Mesodermal cell (in vitro differentiated cells): Measurements from ENCODE around the gene TGM6.

ENCODE experiments used
- H3K27ac ChIP-seq: 2 replicates; pipeline ENCODE4 v1.7.0; 2013; ENCODE audit warnings: mild to moderate bottlenecking, low read depth, low read length, moderate library complexity; ENCODE audit not compliant: severe bottlenecking
- H3K36me3 ChIP-seq: 2 replicates; pipeline ENCODE4 v1.7.1; 2013; ENCODE audit warnings: mild to moderate bottlenecking, low read length, moderate library complexity; ENCODE audit not compliant: control insufficient read depth, insufficient read depth
- H3K4me1 ChIP-seq: one replicate; pipeline ENCODE4 v1.7.1; 2013; ENCODE audit warnings: mild to moderate bottlenecking, low read length; ENCODE audit not compliant: insufficient read depth, control insufficient read depth, poor library complexity, severe bottlenecking
- H3K4me3 ChIP-seq: 2 replicates; pipeline ENCODE4 v1.7.0; 2013; ENCODE audit warnings: low read length, control low read depth, mild to moderate bottlenecking; ENCODE audit not compliant: insufficient read depth, poor library complexity, severe bottlenecking; ENCODE audit errors: extremely low read depth
- H3K9me3 ChIP-seq: 2 replicates; pipeline ENCODE4 v1.7.1; 2013; ENCODE audit warnings: mild to moderate bottlenecking, low read length, moderate library complexity; ENCODE audit not compliant: control insufficient read depth
- WGBS, 2 experiments: methylation state at CpG; one replicate each; pipeline ENCODE4 v1.1.5; 2013; ENCODE audit warnings: missing lambda C conversion rate in 2 of 2; ENCODE audit not compliant: insufficient coverage in 2 of 2; 5-methylcytosine and 5-hydroxymethylcytosine counted together

Gene TGM6

GRCh38 chr20:2363187-2363586, 17.5 kb upstream of the TGM6 start:
- WGBS, 2 experiments: no CpG with 5 or more reads among the region's 2 CpGs
- H3K4me3 ChIP-seq: no peak overlapping the region

GRCh38 chr20:2363587-2363986, 17.1 kb upstream of the TGM6 start:
- WGBS, 2 experiments: no CpG with 5 or more reads among the region's 1 CpG

More at GRCh38 chr20:2363187-2363586, 17.5 kb upstream of the TGM6 start:
- Histone ChIP-seq H3K27ac (no peak overlapping the region), H3K36me3 (no peaks in the 10 kb centered on the region), H3K9me3 (peaks cover 14% of the 10 kb centered on the region), H3K4me1 (peaks cover 3% of the 10 kb centered on the region)

DNA sequence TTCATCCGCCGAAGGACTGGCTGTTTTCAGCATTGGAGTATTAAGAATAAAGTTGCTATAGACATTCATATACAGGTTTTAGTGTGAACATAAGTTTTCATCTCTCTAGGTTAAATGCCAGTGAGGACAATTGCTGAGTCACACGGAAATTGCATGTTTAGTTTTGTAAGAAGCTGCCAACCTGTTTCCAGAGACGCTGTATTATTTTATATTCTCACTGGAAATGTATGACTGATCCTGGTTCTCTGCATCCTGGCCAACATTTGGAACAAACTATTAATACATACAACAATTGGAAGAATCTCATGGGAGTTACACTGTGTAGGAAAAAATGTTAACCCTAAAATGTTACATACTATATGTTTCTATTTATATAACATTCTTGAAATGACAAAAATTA, 16.7 kb upstream of the TGM6 start:
- WGBS, 2 experiments: 67% methylated on average over 1 of the region's 4 CpGs; no CpG with 5 or more reads in 1 of the 2 experiments

More at GRCh38 chr20:2363587-2363986, 17.1 kb upstream of the TGM6 start:
- H3K36me3 ChIP-seq: no peaks in the 10 kb centered on the region
- peaks cover 3% of the 10 kb centered on the region for H3K4me1 ChIP-seq
- no peak overlapping the region for H3K4me3 ChIP-seq
- no peak overlapping the region for H3K27ac ChIP-seq
- peaks cover 18% of the 10 kb centered on the region for H3K9me3 ChIP-seq

GRCh38 chr20:2365091-2365490, 15.6 kb upstream of the TGM6 start:
- Histone ChIP-seq H3K4me3 (no peak overlapping the region), H3K9me3 (peaks cover 21% of the 10 kb centered on the region), H3K4me1 (peaks cover 3% of the 10 kb centered on the region), H3K36me3 (no peaks in the 10 kb centered on the region), H3K27ac (no peak overlapping the region)
- 100% methylated on average over 2 of the region's 2 CpGs for WGBS, 2 experiments

More for the DNA sequence above, 16.7 kb upstream of the TGM6 start:
- no peak overlapping the region for H3K4me3 ChIP-seq
- H3K4me1 ChIP-seq: peaks cover 3% of the 10 kb centered on the region
- H3K36me3 ChIP-seq: no peaks in the 10 kb centered on the region
- H3K27ac ChIP-seq: no peak overlapping the region
- peaks cover 21% of the 10 kb centered on the region for H3K9me3 ChIP-seq

GRCh38 chr20:2365666-2366065, 15.0 kb upstream of the TGM6 start:
- H3K27ac ChIP-seq: no peak overlapping the region
- no peaks in the 10 kb centered on the region for H3K36me3 ChIP-seq
- H3K4me1 ChIP-seq: peaks cover 3% of the 10 kb centered on the region
- peaks cover 18% of the 10 kb centered on the region for H3K9me3 ChIP-seq
- 39 to 94% methylated on average over 1 to 2 of the region's 3 CpGs for WGBS, 2 experiments
- H3K4me3 ChIP-seq: no peak overlapping the region

DNA sequence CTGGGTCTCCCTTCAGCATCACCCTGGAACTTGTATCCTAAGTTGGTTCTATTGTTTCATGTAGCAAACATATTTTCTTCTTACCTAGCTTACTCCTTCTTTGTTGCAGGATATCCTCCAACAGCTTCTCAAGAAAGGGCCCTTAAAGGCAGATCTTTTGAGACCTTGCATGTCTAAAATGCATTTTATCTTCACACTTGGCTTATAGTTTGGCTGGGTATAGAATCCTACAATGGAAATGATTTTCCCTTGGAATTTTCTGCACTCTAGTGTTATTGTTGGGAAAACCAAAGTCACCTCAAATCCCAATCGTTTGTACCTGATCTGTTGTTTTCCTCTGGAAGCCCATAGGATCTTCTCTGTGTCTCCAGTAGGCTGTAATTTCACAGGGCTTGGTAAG, 12.1 kb upstream of the TGM6 start:
- WGBS, 2 experiments: 80% methylated on average over 1 of the region's 1 CpG; no CpG with 5 or more reads in 1 of the 2 experiments

DNA sequence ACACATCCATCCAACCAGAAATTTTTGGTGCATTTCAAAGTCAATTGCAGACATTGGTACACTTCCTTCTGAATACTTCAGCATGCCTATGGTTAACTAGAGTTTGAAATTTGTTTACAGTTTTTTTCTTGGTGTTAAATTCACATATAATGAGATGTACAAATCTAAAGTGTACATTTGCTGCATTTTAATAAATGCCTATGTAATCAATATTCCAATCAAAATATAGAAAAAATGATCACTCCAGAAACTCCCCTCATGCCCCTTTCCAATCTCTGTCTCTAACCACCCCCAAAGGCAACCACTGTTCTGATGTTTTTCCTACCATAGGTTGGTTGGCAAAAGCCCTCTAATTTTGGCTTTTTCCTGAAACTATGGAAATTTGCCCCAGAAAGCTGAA, 7.6 kb upstream of the TGM6 start:
- no peaks in the 10 kb centered on the region for H3K36me3 ChIP-seq
- H3K4me3 ChIP-seq: no peak overlapping the region
- H3K9me3 ChIP-seq: peaks cover 8% of the 10 kb centered on the region
- no peak overlapping the region for H3K27ac ChIP-seq
- H3K4me1 ChIP-seq: no peaks in the 10 kb centered on the region

More for the DNA sequence above, 12.1 kb upstream of the TGM6 start:
- H3K27ac ChIP-seq: no peak overlapping the region
- H3K36me3 ChIP-seq: no peaks in the 10 kb centered on the region
- peaks cover 3% of the 10 kb centered on the region for H3K4me1 ChIP-seq
- H3K9me3 ChIP-seq: peaks cover 10% of the 10 kb centered on the region
- H3K4me3 ChIP-seq: no peak overlapping the region

DNA sequence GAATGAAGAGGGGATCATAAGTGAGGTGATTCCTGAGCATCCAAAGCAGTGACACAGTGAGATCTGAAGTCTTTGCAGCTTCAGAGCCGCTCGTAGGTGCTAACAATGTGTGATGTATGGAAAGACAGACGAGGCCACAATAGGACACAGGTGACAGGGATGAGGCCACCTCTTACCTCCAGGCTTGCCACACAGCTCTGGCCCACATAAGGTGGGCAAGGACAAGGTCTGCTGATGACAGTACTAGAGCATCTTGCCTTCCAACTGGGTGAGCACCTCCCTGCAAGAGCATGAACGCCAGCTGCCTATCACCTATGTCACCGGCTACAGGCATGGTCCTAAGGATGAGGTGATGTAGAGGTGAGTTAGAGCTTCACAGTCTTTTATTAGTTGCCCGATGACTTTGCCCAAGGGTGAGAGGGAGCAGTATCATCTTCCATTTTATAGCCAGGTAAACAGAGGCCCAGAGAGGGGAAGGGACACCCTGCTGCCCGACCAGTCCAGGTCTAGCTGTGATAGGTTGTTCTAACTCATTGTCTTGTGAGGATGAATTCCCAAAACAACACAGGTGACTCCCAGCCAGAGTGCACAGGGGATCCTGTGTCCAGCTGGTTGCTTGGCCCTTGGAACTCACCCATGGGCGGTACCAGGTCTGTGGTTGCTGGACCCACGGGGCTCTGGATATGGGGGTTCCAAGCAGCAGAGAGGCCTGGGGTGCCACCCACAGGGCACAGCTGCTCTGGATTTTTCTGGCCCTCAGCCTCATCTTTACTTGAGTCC, 6.2 kb upstream of the TGM6 start:
- Histone ChIP-seq H3K4me3 (no peak overlapping the region), H3K27ac (no peak overlapping the region), H3K4me1 (no peaks in the 10 kb centered on the region), H3K9me3 (no peaks in the 10 kb centered on the region), H3K36me3 (no peaks in the 10 kb centered on the region)
- WGBS, 2 experiments: 89 to 96% methylated on average over 4 to 6 of the region's 9 CpGs

- H3K36me3 ChIP-seq: no peaks in the 10 kb centered on the region
- peaks cover 10% of the 10 kb centered on the region for H3K4me1 ChIP-seq
- WGBS, 2 experiments: 95 to 98% methylated on average over 5 to 6 of the region's 7 CpGs
- no peak overlapping the region for H3K27ac ChIP-seq
- H3K9me3 ChIP-seq: no peaks in the 10 kb centered on the region
- H3K4me3 ChIP-seq: no peak overlapping the region
These were observed 1.8 kb upstream of the TGM6 start for GRCh38 chr20:2378893-2379292.

DNA sequence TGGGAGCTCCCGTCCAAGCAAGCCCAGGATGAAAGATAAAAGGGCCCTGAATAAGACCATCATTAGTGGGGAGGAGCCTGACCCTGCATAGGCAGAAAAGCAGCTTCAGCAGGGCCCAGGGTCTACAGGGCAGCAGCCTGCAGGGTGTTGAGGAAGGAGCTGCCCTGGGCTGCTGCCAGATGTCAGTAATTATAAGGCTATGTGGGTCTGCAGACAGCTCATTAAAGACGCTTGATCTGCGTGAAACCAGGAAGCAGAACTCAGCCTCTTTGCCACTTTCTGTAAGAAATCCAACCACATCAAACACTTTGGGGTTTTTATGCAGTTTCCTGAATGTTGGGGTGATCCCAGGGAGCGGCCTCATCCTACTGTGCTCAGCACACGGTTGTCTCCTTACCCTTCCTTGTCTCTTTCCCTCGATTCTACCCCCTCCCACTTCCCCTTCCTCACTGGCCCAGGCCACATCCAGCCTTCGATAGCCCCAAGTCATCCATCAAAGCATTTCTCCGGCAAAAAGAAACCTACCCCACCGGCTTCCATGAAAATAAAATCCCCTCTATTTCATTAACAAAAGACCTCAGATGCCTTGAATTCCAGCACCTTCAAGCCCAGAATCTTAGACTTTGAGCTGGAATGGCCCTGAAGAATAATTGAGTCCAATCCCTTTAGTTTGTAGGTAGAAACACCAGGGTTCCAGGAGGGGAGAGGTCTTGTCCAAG, 1.0 kb upstream of the TGM6 start:
- WGBS, 2 experiments: 37 to 43% methylated on average over 7 to 9 of the region's 9 CpGs
- no peaks in the 10 kb centered on the region for H3K9me3 ChIP-seq
- no peaks in the 10 kb centered on the region for H3K36me3 ChIP-seq
- H3K4me3 ChIP-seq: no peak overlapping the region
- H3K27ac ChIP-seq: peak overlapping the region; percentile 18
- H3K4me1 ChIP-seq: peaks cover 17% of the 10 kb centered on the region

DNA sequence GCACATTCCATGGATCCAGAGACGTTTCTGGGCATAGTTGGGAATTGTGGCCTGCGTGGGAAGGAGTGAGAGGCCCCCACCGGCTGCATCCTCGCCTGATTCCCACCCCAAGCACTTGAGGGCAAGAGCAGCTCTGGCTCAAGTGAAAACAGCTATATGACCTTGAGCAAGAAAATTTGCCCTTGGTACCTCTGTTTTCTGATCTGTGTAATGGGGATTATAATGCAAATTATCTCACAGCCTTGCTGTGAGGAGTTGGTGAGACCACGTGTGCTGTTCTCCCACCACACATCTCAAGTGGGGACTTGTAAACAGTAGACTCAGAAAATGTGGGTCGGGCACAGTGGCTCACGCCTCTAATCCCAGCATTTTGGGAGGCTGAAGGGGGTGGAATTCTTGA, 602 bp downstream of the TGM6 start:
- 87 to 90% methylated on average over 5 of the region's 7 CpGs for WGBS, 2 experiments
- H3K9me3 ChIP-seq: no peaks in the 10 kb centered on the region
- peaks cover 32% of the 10 kb centered on the region for H3K4me1 ChIP-seq
- no peaks in the 10 kb centered on the region for H3K36me3 ChIP-seq
- no peak overlapping the region for H3K27ac ChIP-seq
- no peak overlapping the region for H3K4me3 ChIP-seq
